Activated CD8-positive, alpha-beta T cell treated with anti-CD3 and anti-CD28 coated beads for 36 hours (primary cell): Measurements from ENCODE around the gene HECTD1. TPM values are rescaled to one million over a fixed set of nuclear protein-coding genes. Genes with fewer than 3 reads are reported as not detected.

Source experiments
- ATAC-seq: fragments of 200-7000 bp; cut with Tn5 transposase; one replicate; pipeline ENCODE4 v1.10.0; 2021; ENCODE audit warnings: mild to moderate bottlenecking, moderate library complexity
- CTCF ChIA-PET: fragments of 350-600 bp; sonication (Branson Sonifier 250); formaldehyde crosslinking; loops from one replicate; lab custom pipeline; 2021; ENCODE audit warnings: antibody characterized with exemption; lab: Charles Lee
- POLR2A ChIA-PET: fragments of 350-600 bp; sonication (Branson Sonifier 250); formaldehyde crosslinking; loops from one replicate; lab custom pipeline; 2021; ENCODE audit warnings: antibody characterized with exemption; lab: Charles Lee
- DNase-seq: peaks from one replicate; pipeline ENCODE4 v3.0.0-alpha.2; 2020
- H3K27ac Mint-ChIP-seq: one replicate; pipeline ENCODE4 v1.8.0; 2021; ENCODE audit warnings: mild to moderate bottlenecking, mixed read lengths
- H3K27me3 Mint-ChIP-seq: one replicate; pipeline ENCODE4 v1.8.0; 2021; ENCODE audit warnings: mixed read lengths
- H3K36me3 Mint-ChIP-seq: one replicate; pipeline ENCODE4 v1.8.0; 2021; ENCODE audit warnings: low read depth, mixed read lengths
- H3K4me1 Mint-ChIP-seq: one replicate; pipeline ENCODE4 v1.8.0; 2021; ENCODE audit warnings: low read depth, mixed read lengths
- H3K4me3 Mint-ChIP-seq: one replicate; pipeline ENCODE4 v1.8.0; 2021; ENCODE audit warnings: mild to moderate bottlenecking, moderate library complexity, mixed read lengths
- H3K9me3 Mint-ChIP-seq: one replicate; pipeline ENCODE4 v1.8.0; 2021; ENCODE audit warnings: mixed read lengths
- CTCF ChIP-seq: fragments of 200-600 bp; IDR thresholded peaks from one replicate; pipeline ENCODE4 v1.8.0; 2022; ENCODE audit warnings: antibody characterized with exemption, mild to moderate bottlenecking
- intact Hi-C: fragments of 100-400 bp; cut with micrococcal nuclease; formaldehyde crosslinking; loops from one replicate; pipeline ENCODE4 v1.10.0; 2022
- total RNA-seq, 2 experiments: library from RNA; stranded (reverse); gene quantifications; one replicate each; pipeline ENCODE4 v1.2.3, GENCODE V29; 2021

Gene HECTD1
- total RNA-seq, 2 experiments from 2014 or later: 78.9 to 82.2 TPM

- intact Hi-C loops: no loop called here
- TF ChIP-seq CTCF: no peak
- H3K9me3 Mint-ChIP-seq: no peaks in the 10 kb centered on the region
- ChIA-PET POLR2A (no interaction called here), CTCF (interaction anchor here (1.4 kb wide), 1 partner anchor 74 kb away, joined by 3 read pairs; no protein-coding TSS in a partner anchor)
- no peaks in the 10 kb centered on the region for H3K36me3 Mint-ChIP-seq
- no peaks in the 10 kb centered on the region for H3K27me3 Mint-ChIP-seq
- ATAC-seq (no peak), DNase-seq (no peak)
- no peaks in the 10 kb centered on the region for H3K4me1 Mint-ChIP-seq
- H3K27ac Mint-ChIP-seq: no peak overlapping the region
- H3K4me3 Mint-ChIP-seq: no peak overlapping the region
Observed at GRCh38 chr14:31223331-31223730, 15.7 kb upstream of the HECTD1 start.

GRCh38 chr14:31222834-31223233 is 15.2 kb upstream of the HECTD1 start:
- CTCF ChIA-PET: interaction anchor here (1.4 kb wide), 1 partner anchor 75 kb away, joined by 3 read pairs; no protein-coding TSS in a partner anchor

GRCh38 chr14:31221266-31221665 is 13.7 kb upstream of the HECTD1 start:
- intact Hi-C loops: no loop called here

More at GRCh38 chr14:31222834-31223233, 15.2 kb upstream of the HECTD1 start:
- no peak for TF ChIP-seq CTCF
- no peak for DNase-seq
- POLR2A ChIA-PET: no interaction called here
- Mint-ChIP-seq H3K27me3 (no peaks in the 10 kb centered on the region), H3K36me3 (no peaks in the 10 kb centered on the region), H3K4me3 (no peak overlapping the region), H3K9me3 (no peaks in the 10 kb centered on the region), H3K4me1 (no peaks in the 10 kb centered on the region), H3K27ac (no peak overlapping the region)
- intact Hi-C loops: no loop called here
- no peak for ATAC-seq

GRCh38 chr14:31219169-31219568 is 11.6 kb upstream of the HECTD1 start:
- Mint-ChIP-seq H3K4me1 (no peaks in the 10 kb centered on the region), H3K4me3 (no peak overlapping the region), H3K9me3 (no peaks in the 10 kb centered on the region), H3K27ac (no peak overlapping the region), H3K27me3 (no peaks in the 10 kb centered on the region), H3K36me3 (no peaks in the 10 kb centered on the region)
- no peak for TF ChIP-seq CTCF
- intact Hi-C loops: no loop called here
- ChIA-PET CTCF (interaction anchor here (1.3 kb wide), 1 partner anchor 11 kb away, joined by 8 read pairs; the partner anchor contains the start of gene HECTD1), POLR2A (interaction anchor here (0.6 to 1.2 kb wide), 3 partner anchors 11 to 108 kb away, joined by 3 to 5 read pairs (median 3); partner anchors contain the start of gene HECTD1)
- no peak for DNase-seq
- no peak for ATAC-seq

More at GRCh38 chr14:31221266-31221665, 13.7 kb upstream of the HECTD1 start:
- Mint-ChIP-seq H3K36me3 (no peaks in the 10 kb centered on the region), H3K9me3 (no peaks in the 10 kb centered on the region), H3K4me1 (no peaks in the 10 kb centered on the region), H3K27ac (no peak overlapping the region), H3K4me3 (no peak overlapping the region), H3K27me3 (no peaks in the 10 kb centered on the region)
- DNase-seq: no peak
- no peak for ATAC-seq
- ChIA-PET POLR2A (no interaction called here), CTCF (no interaction called here)
- no peak for TF ChIP-seq CTCF

GRCh38 chr14:31216359-31216758 is 8.8 kb upstream of the HECTD1 start:
- no peak for TF ChIP-seq CTCF
- ATAC-seq (no peak), DNase-seq (no peak)
- H3K36me3 Mint-ChIP-seq: no peaks in the 10 kb centered on the region
- ChIA-PET POLR2A (interaction anchor here (1.0 kb wide), 1 partner anchor 10 kb away, joined by 3 read pairs; no protein-coding TSS in a partner anchor), CTCF (interaction anchor here (1.1 kb wide), 1 partner anchor 10 kb away, joined by 3 read pairs; no protein-coding TSS in a partner anchor)
- H3K9me3 Mint-ChIP-seq: no peaks in the 10 kb centered on the region
- H3K27me3 Mint-ChIP-seq: no peaks in the 10 kb centered on the region
- no peaks in the 10 kb centered on the region for H3K4me1 Mint-ChIP-seq
- no peak overlapping the region for H3K27ac Mint-ChIP-seq
- intact Hi-C loops: no loop called here
- no peak overlapping the region for H3K4me3 Mint-ChIP-seq
